Measurements from ENCODE around the gene POMC. TPM values are rescaled to one million over a fixed set of nuclear protein-coding genes. Genes with fewer than 3 reads are reported as not detected.
"Not testable (repeated sequence)": the region's sequence is repeated elsewhere in the genome, so short reads cannot be mapped to it uniquely, and the experiment has no call there.

Gene POMC
- total and polyA plus RNA-seq, 5 donors from 2014 or later = 3.8 to 9.6 (median 4.4) TPM

- peak overlapping the region in 2 of 4 donors; percentile 8 to 38 for H3K4me3 Mint-ChIP-seq
Observed at GRCh38 chr2:25164561-25164960, 3.8 kb downstream of the POMC start.

GRCh38 chr2:25162061-25162460 lies 6.3 kb downstream of the POMC start:
- H3K9me3 ChIP-seq (ENCODE audit: control insufficient read depth in 2 of 2, low read length in 2 of 2) = not testable (repeated sequence)
- Mint-ChIP-seq H3K4me3 (peak overlapping the region in 3 of 4 donors; percentile 46 to 85 (median 52)), H3K27ac (peak overlapping the region in 2 of 3 donors; percentile 56 to 89)

More at GRCh38 chr2:25164561-25164960, 3.8 kb downstream of the POMC start:
- Histone ChIP-seq H3K4me1 (ENCODE audit: control insufficient read depth, insufficient read depth, low read length, poor library complexity, severe bottlenecking) (peaks cover 28% of the 10 kb centered on the region), H3K27me3 (ENCODE audit: control insufficient read depth, insufficient read depth, low read length) (peaks cover 28% of the 10 kb centered on the region), H3K9me3 (ENCODE audit: control insufficient read depth in 2 of 2, low read length in 2 of 2) (no peaks in the 10 kb centered on the region), H3K27ac (ENCODE audit: insufficient read depth, low read length, poor library complexity, severe bottlenecking) (no peak overlapping the region), H3K36me3 (ENCODE audit: control insufficient read depth, insufficient read depth, low read length) (no peaks in the 10 kb centered on the region), H3K4me3 (ENCODE audit: low read depth, low read length) (no peak overlapping the region)
- Mint-ChIP-seq H3K4me1 (peaks cover 6 to 45% (median 17%) of the 10 kb centered on the region in 4 donors), H3K27me3 (peaks cover 54% of the 10 kb centered on the region), H3K27ac (no peak overlapping the region), H3K36me3 (no peaks in the 10 kb centered on the region), H3K9me3 (peaks cover 0 to 2% (median 0%) of the 10 kb centered on the region in 7 donors)
- no peak for DNase-seq
- no peak for ATAC-seq (ENCODE audit: low read depth in 2 of 2)

GRCh38 chr2:25161055-25161781 lies 7.2 kb downstream of the POMC start:
- peak overlapping the region; percentile 47 to 85 (median 70) for H3K4me3 Mint-ChIP-seq
- DNase-seq = peak; percentile 42 to 78 (median 43)
- H3K4me1 Mint-ChIP-seq = peaks cover 6 to 42% (median 14%) of the 10 kb centered on the region in 4 donors
- no peaks in the 10 kb centered on the region for H3K36me3 Mint-ChIP-seq
- peak; percentile 54 to 59 for ATAC-seq (ENCODE audit: low read depth in 2 of 2)
- peak overlapping the region; percentile 65 for H3K27ac ChIP-seq (ENCODE audit: insufficient read depth, low read length, poor library complexity, severe bottlenecking)
- H3K4me3 ChIP-seq (ENCODE audit: low read depth, low read length) = peak overlapping the region; percentile 51
- H3K4me1 ChIP-seq (ENCODE audit: control insufficient read depth, insufficient read depth, low read length, poor library complexity, severe bottlenecking) = peaks cover 12% of the 10 kb centered on the region
- H3K27me3 ChIP-seq (ENCODE audit: control insufficient read depth, insufficient read depth, low read length) = peaks cover 10% of the 10 kb centered on the region
- H3K9me3 ChIP-seq (ENCODE audit: control insufficient read depth in 2 of 2, low read length in 2 of 2) = no peaks in the 10 kb centered on the region
- peaks cover 0 to 2% (median 0%) of the 10 kb centered on the region in 7 donors for H3K9me3 Mint-ChIP-seq
- peak overlapping the region in 1 of 3 donors; percentile 68 for H3K27ac Mint-ChIP-seq
- peaks cover 30% of the 10 kb centered on the region for H3K27me3 Mint-ChIP-seq
- no peaks in the 10 kb centered on the region for H3K36me3 ChIP-seq (ENCODE audit: control insufficient read depth, insufficient read depth, low read length)

More at GRCh38 chr2:25162061-25162460, 6.3 kb downstream of the POMC start:
- not testable (repeated sequence) for H3K9me3 Mint-ChIP-seq; H3K36me3 Mint-ChIP-seq; DNase-seq; ATAC-seq (ENCODE audit: low read depth in 2 of 2); H3K27ac ChIP-seq (ENCODE audit: insufficient read depth, low read length, poor library complexity, severe bottlenecking); H3K4me3 ChIP-seq (ENCODE audit: low read depth, low read length); H3K36me3 ChIP-seq (ENCODE audit: control insufficient read depth, insufficient read depth, low read length)
- Mint-ChIP-seq H3K4me1 (peaks cover 6 to 48% (median 15%) of the 10 kb centered on the region in 4 donors), H3K27me3 (peaks cover 36% of the 10 kb centered on the region)
- H3K27me3 ChIP-seq (ENCODE audit: control insufficient read depth, insufficient read depth, low read length) = peaks cover 16% of the 10 kb centered on the region
- H3K4me1 ChIP-seq (ENCODE audit: control insufficient read depth, insufficient read depth, low read length, poor library complexity, severe bottlenecking) = peaks cover 12% of the 10 kb centered on the region

GRCh38 chr2:25160376-25160775 lies 8.0 kb downstream of the POMC start:
- peaks cover 23% of the 10 kb centered on the region for H3K27me3 Mint-ChIP-seq
- ATAC-seq (ENCODE audit: low read depth in 2 of 2) (no peak), DNase-seq (no peak)
- peaks cover 5 to 34% (median 8%) of the 10 kb centered on the region in 4 donors for H3K4me1 Mint-ChIP-seq
- H3K9me3 ChIP-seq (ENCODE audit: control insufficient read depth in 2 of 2, low read length in 2 of 2) = no peaks in the 10 kb centered on the region
- H3K27ac ChIP-seq (ENCODE audit: insufficient read depth, low read length, poor library complexity, severe bottlenecking) = no peak overlapping the region
- H3K27ac Mint-ChIP-seq = peak overlapping the region in 1 of 3 donors; percentile 68
- peaks cover 8% of the 10 kb centered on the region for H3K4me1 ChIP-seq (ENCODE audit: control insufficient read depth, insufficient read depth, low read length, poor library complexity, severe bottlenecking)
- peak overlapping the region in 3 of 4 donors; percentile 70 to 85 (median 71) for H3K4me3 Mint-ChIP-seq
- peaks cover 4% of the 10 kb centered on the region for H3K36me3 Mint-ChIP-seq
- H3K4me3 ChIP-seq (ENCODE audit: low read depth, low read length) = peak overlapping the region; percentile 51
- H3K9me3 Mint-ChIP-seq = peaks cover 0 to 2% (median 0%) of the 10 kb centered on the region in 7 donors
- peaks cover 9% of the 10 kb centered on the region for H3K27me3 ChIP-seq (ENCODE audit: control insufficient read depth, insufficient read depth, low read length)
- H3K36me3 ChIP-seq (ENCODE audit: control insufficient read depth, insufficient read depth, low read length) = no peaks in the 10 kb centered on the region

- ATAC-seq (ENCODE audit: low read depth in 2 of 2) (no peak), DNase-seq (no peak)
- Mint-ChIP-seq H3K4me3 (peak overlapping the region; percentile 34 to 88 (median 78)), H3K4me1 (peaks cover 1 to 34% (median 7%) of the 10 kb centered on the region in 4 donors), H3K36me3 (peaks cover 5% of the 10 kb centered on the region), H3K9me3 (peaks cover 0 to 2% (median 0%) of the 10 kb centered on the region in 7 donors), H3K27me3 (peaks cover 21% of the 10 kb centered on the region), H3K27ac (peak overlapping the region in 1 of 3 donors; percentile 68)
- no peaks in the 10 kb centered on the region for H3K36me3 ChIP-seq (ENCODE audit: control insufficient read depth, insufficient read depth, low read length)
- peaks cover 7% of the 10 kb centered on the region for H3K27me3 ChIP-seq (ENCODE audit: control insufficient read depth, insufficient read depth, low read length)
- H3K4me3 ChIP-seq (ENCODE audit: low read depth, low read length) = no peak overlapping the region
- no peak overlapping the region for H3K27ac ChIP-seq (ENCODE audit: insufficient read depth, low read length, poor library complexity, severe bottlenecking)
- H3K4me1 ChIP-seq (ENCODE audit: control insufficient read depth, insufficient read depth, low read length, poor library complexity, severe bottlenecking) = peaks cover 8% of the 10 kb centered on the region
- H3K9me3 ChIP-seq (ENCODE audit: control insufficient read depth in 2 of 2, low read length in 2 of 2) = no peaks in the 10 kb centered on the region
Observed at GRCh38 chr2:25159949-25160348, 8.4 kb downstream of the POMC start.

- Mint-ChIP-seq H3K27ac (no peak overlapping the region), H3K27me3 (peaks cover 12% of the 10 kb centered on the region), H3K4me3 (peak overlapping the region in 1 of 4 donors; percentile 52), H3K36me3 (peaks cover 5% of the 10 kb centered on the region), H3K9me3 (peaks cover 0 to 2% (median 0%) of the 10 kb centered on the region in 7 donors), H3K4me1 (peaks cover 0 to 34% (median 7%) of the 10 kb centered on the region in 4 donors)
- Histone ChIP-seq H3K27me3 (ENCODE audit: control insufficient read depth, insufficient read depth, low read length) (peaks cover 3% of the 10 kb centered on the region), H3K9me3 (ENCODE audit: control insufficient read depth in 2 of 2, low read length in 2 of 2) (no peaks in the 10 kb centered on the region), H3K4me1 (ENCODE audit: control insufficient read depth, insufficient read depth, low read length, poor library complexity, severe bottlenecking) (peaks cover 8% of the 10 kb centered on the region), H3K36me3 (ENCODE audit: control insufficient read depth, insufficient read depth, low read length) (no peaks in the 10 kb centered on the region), H3K27ac (ENCODE audit: insufficient read depth, low read length, poor library complexity, severe bottlenecking) (no peak overlapping the region), H3K4me3 (ENCODE audit: low read depth, low read length) (no peak overlapping the region)
- ATAC-seq (ENCODE audit: low read depth in 2 of 2) (no peak), DNase-seq (no peak)
Observed at GRCh38 chr2:25158096-25158852, 10.1 kb downstream of the POMC start.

GRCh38 chr2:25155401-25155800 lies 13.0 kb downstream of the POMC start:
- peaks cover 0 to 23% (median 5%) of the 10 kb centered on the region in 4 donors for H3K4me1 Mint-ChIP-seq
- DNase-seq = no peak
- H3K27ac Mint-ChIP-seq = peak overlapping the region in 1 of 3 donors; percentile 48
- Histone ChIP-seq H3K36me3 (ENCODE audit: control insufficient read depth, insufficient read depth, low read length) (no peaks in the 10 kb centered on the region), H3K4me3 (ENCODE audit: low read depth, low read length) (no peak overlapping the region), H3K27me3 (ENCODE audit: control insufficient read depth, insufficient read depth, low read length) (no peaks in the 10 kb centered on the region), H3K4me1 (ENCODE audit: control insufficient read depth, insufficient read depth, low read length, poor library complexity, severe bottlenecking) (peaks cover 4% of the 10 kb centered on the region), H3K27ac (ENCODE audit: insufficient read depth, low read length, poor library complexity, severe bottlenecking) (no peak overlapping the region), H3K9me3 (ENCODE audit: control insufficient read depth in 2 of 2, low read length in 2 of 2) (no peaks in the 10 kb centered on the region)
- peaks cover 8% of the 10 kb centered on the region for H3K27me3 Mint-ChIP-seq
- ATAC-seq (ENCODE audit: low read depth in 2 of 2) = no peak
- H3K36me3 Mint-ChIP-seq = peaks cover 5% of the 10 kb centered on the region
- no peak overlapping the region for H3K4me3 Mint-ChIP-seq
- no peaks in the 10 kb centered on the region for H3K9me3 Mint-ChIP-seq

Measured in CD4-positive, CD25-positive, alpha-beta regulatory T cell (primary cell).